OCI-LY7 (cell line): ENCODE measurements around the gene PIH1D1. TPM values are rescaled to one million over a fixed set of nuclear protein-coding genes. Genes with fewer than 3 reads are reported as not detected.

Experiments used
- BruUV-seq: library from RNA; stranded (reverse); fragments of 400-500 nt; replicated peaks from 2 replicates; lab custom pipeline; 2021; lab: Mats Ljungman, UMichigan
- CTCF ChIA-PET: fragments of 300-600 bp; sonication (Branson Sonifier 250); formaldehyde crosslinking; loops from one replicate; lab custom pipeline; 2022; ENCODE audit warnings: antibody characterized with exemption; ENCODE audit not compliant: unreplicated experiment; lab: Charles Lee
- POLR2A ChIA-PET: fragments of 300-600 bp; sonication (Branson Sonifier 250); formaldehyde crosslinking; loops from one replicate; lab custom pipeline; 2022; ENCODE audit warnings: antibody characterized with exemption; lab: Charles Lee
- DNase-seq: peaks from one replicate; pipeline ENCODE4 v3.0.0-alpha.2; 2015; ENCODE audit warnings: low spot score
- H2AFZ ChIP-seq: fragments of 200-600 bp; sonication (generic), shearing (Covaris generic); 2 replicates; pipeline ENCODE4 v1.6.1; 2014; ENCODE audit warnings: mild to moderate bottlenecking, antibody characterized with exemption, low read length, moderate library complexity
- H3K27ac ChIP-seq: fragments of 200-600 bp; sonication (generic); 2 replicates; pipeline ENCODE4 v1.5.1; 2014; ENCODE audit warnings: mixed run types, low read depth, mild to moderate bottlenecking, moderate library complexity, low read length, inconsistent platforms; ENCODE audit not compliant: poor library complexity, severe bottlenecking
- H3K36me3 ChIP-seq: fragments of 200-600 bp; sonication (generic); 2 replicates; pipeline ENCODE4 v1.6.1; 2014; ENCODE audit warnings: mild to moderate bottlenecking, antibody characterized with exemption, low read length, moderate library complexity, mixed read lengths; ENCODE audit not compliant: insufficient read depth
- H3K4me1 ChIP-seq: fragments of 200-600 bp; sonication (generic); 2 replicates; pipeline ENCODE4 v1.5.1; 2014; ENCODE audit warnings: mild to moderate bottlenecking, low read length; ENCODE audit not compliant: insufficient read depth, poor library complexity, severe bottlenecking
- H3K4me2 ChIP-seq: fragments of 200-600 bp; sonication (generic); 2 replicates; pipeline ENCODE4 v1.6.1; 2014; ENCODE audit warnings: mild to moderate bottlenecking, low read length
- H3K4me3 ChIP-seq: fragments of 200-600 bp; sonication (generic); 2 replicates; pipeline ENCODE4 v1.5.1; 2014; ENCODE audit warnings: mild to moderate bottlenecking, low read depth, low read length; ENCODE audit not compliant: poor library complexity, severe bottlenecking
- H3K79me2 ChIP-seq: fragments of 200-600 bp; sonication (generic); 2 replicates; pipeline ENCODE4 v1.6.1; 2016; ENCODE audit warnings: low read depth, mild to moderate bottlenecking, low read length, moderate library complexity, mixed read lengths; ENCODE audit not compliant: insufficient read depth
- H3K9me2 ChIP-seq: fragments of 200-600 bp; sonication (generic); 2 replicates; pipeline ENCODE4 v1.6.1; 2016; ENCODE audit warnings: mild to moderate bottlenecking, low read length, mixed read lengths; ENCODE audit not compliant: insufficient read depth
- H3K9me3 ChIP-seq: fragments of 200-600 bp; sonication (generic); 2 replicates; pipeline ENCODE4 v1.6.1; 2014; ENCODE audit warnings: mild to moderate bottlenecking, mixed run types, low read length, mixed read lengths
- H4K20me1 ChIP-seq: fragments of 200-600 bp; sonication (generic); 2 replicates; pipeline ENCODE4 v1.6.1; 2014; ENCODE audit warnings: mild to moderate bottlenecking, antibody characterized with exemption, low read length, moderate library complexity, mixed read lengths; ENCODE audit not compliant: insufficient read depth
- CTCF ChIP-seq: fragments of 200-600 bp; sonication (generic); conservative IDR thresholded peaks from 2 replicates; pipeline ENCODE4 v1.5.1; 2014; ENCODE audit warnings: mild to moderate bottlenecking, antibody characterized with exemption, low read length, moderate library complexity, mixed read lengths
- EZH2phosphoT487 ChIP-seq: fragments of 200-600 bp; sonication (generic); IDR thresholded peaks from 2 replicates; pipeline ENCODE4 v1.6.1; 2018; ENCODE audit warnings: low read depth, borderline replicate concordance, mild to moderate bottlenecking, mixed run types, antibody characterized with exemption, low read length, moderate library complexity, mixed read lengths
- intact Hi-C: fragments of 100-400 bp; cut with micrococcal nuclease; formaldehyde crosslinking; loops from one replicate; pipeline ENCODE4 v1.10.0; 2022; ENCODE audit not compliant: unreplicated experiment
- total RNA-seq, 2 experiments: library from RNA; depleted of rRNA in 1 of 2; stranded (reverse); fragments of >200 nt in 1 of 2; shearing (Covaris generic) in 1 of 2; gene quantifications; 2 replicates each; pipeline ENCODE4 v1.2.3, GENCODE V29; 2014 to 2022

Gene PIH1D1
- total RNA-seq, 2 experiments from 2014 or later, result 95.5 to 117 TPM

GRCh38 chr19:49434907-49435583, 16.6 kb downstream of the PIH1D1 start:
- no peaks in the 10 kb centered on the region for H3K79me2 ChIP-seq
- POLR2A ChIA-PET, result no interaction called here
- peaks cover 24% of the 10 kb centered on the region for H3K4me1 ChIP-seq
- no peak overlapping the region for H2AFZ ChIP-seq
- H3K9me3 ChIP-seq, result no peaks in the 10 kb centered on the region
- no peak overlapping the region for H3K4me2 ChIP-seq
- no peaks in the 10 kb centered on the region for H4K20me1 ChIP-seq
- no TSS peak for BruUV-seq
- H3K27ac ChIP-seq, result no peak overlapping the region
- H3K4me3 ChIP-seq, result no peak overlapping the region
- no peak for DNase-seq
- H3K9me2 ChIP-seq, result no peaks in the 10 kb centered on the region
- no peaks in the 10 kb centered on the region for H3K36me3 ChIP-seq
- CTCF ChIA-PET, result no interaction called here
- TF ChIP-seq EZH2phosphoT487 (no peak), CTCF (no peak)
- intact Hi-C loops, result no loop called here

- Histone ChIP-seq H3K4me3 (no peak overlapping the region), H3K9me3 (no peaks in the 10 kb centered on the region), H3K4me1 (peaks cover 28% of the 10 kb centered on the region), H3K4me2 (no peak overlapping the region), H4K20me1 (no peaks in the 10 kb centered on the region), H3K27ac (no peak overlapping the region), H2AFZ (no peak overlapping the region), H3K9me2 (no peaks in the 10 kb centered on the region), H3K36me3 (no peaks in the 10 kb centered on the region), H3K79me2 (no peaks in the 10 kb centered on the region)
- TF ChIP-seq CTCF, result no peak
- TF ChIP-seq EZH2phosphoT487, result no peak
- no peak for DNase-seq
- ChIA-PET CTCF (no interaction called here), POLR2A (no interaction called here)
- intact Hi-C loops, result no loop called here
- no TSS peak for BruUV-seq
Observed at GRCh38 chr19:49433240-49433901, 18.2 kb downstream of the PIH1D1 start.
